ENCODE data around the gene RNF43. TPM values are rescaled to one million over a fixed set of nuclear protein-coding genes. Genes with fewer than 3 reads are reported as not detected.

The RNF43 gene
- total RNA-seq, 1 experiment from 2014 or later: 3.8 TPM

- no peaks in the 10 kb centered on the region for H3F3A ChIP-seq (ENCODE audit: low read length, unreplicated experiment)
- no peaks in the 10 kb centered on the region for H3K4me1 ChIP-seq (ENCODE audit: insufficient read depth, low read length)
- H3K27ac ChIP-seq (ENCODE audit: low read length): no peak overlapping the region
- TF ChIP-seq CTCF (conservative IDR thresholded peaks at IDR 0.05; ENCODE audit: low read depth, low read length) (no peak), EZH2 (IDR thresholded peaks at IDR 0.05; ENCODE audit: low read length, unreplicated experiment) (no peak), EZH2phosphoT487 (IDR thresholded peaks at IDR 0.05; ENCODE audit: borderline replicate concordance, low read length) (no peak)
- ChIA-PET CTCF (no interaction called here), POLR2A (ENCODE audit: unreplicated experiment) (no interaction called here)
- intact Hi-C loops (cut with micrococcal nuclease): no loop called here
- DNase-seq (no peak), ATAC-seq (no peak)
- no peaks in the 10 kb centered on the region for H3K27me3 ChIP-seq (ENCODE audit: low read length)
- H3K9ac ChIP-seq (ENCODE audit: low read length): no peak overlapping the region
- no peak overlapping the region for H3K4me3 ChIP-seq (ENCODE audit: low read length)
- H3K36me3 ChIP-seq (ENCODE audit: low read depth, low read length): no peaks in the 10 kb centered on the region
- no peaks in the 10 kb centered on the region for H3K9me2 ChIP-seq (replicated peaks; ENCODE audit: low read length)
- BruUV-seq (replicated peaks): no TSS peak
- no peaks in the 10 kb centered on the region for H3K79me2 ChIP-seq (ENCODE audit: low read length)
- H4K20me1 ChIP-seq (ENCODE audit: low read length): no peaks in the 10 kb centered on the region
- no peak overlapping the region for H3K4me2 ChIP-seq (ENCODE audit: low read length)
- no peaks in the 10 kb centered on the region for H3K9me3 ChIP-seq (ENCODE audit: low read length)
- H2AFZ ChIP-seq (ENCODE audit: low read length): no peak overlapping the region
Observed at GRCh38 chr17:58369214-58370031, 47.9 kb downstream of the RNF43 start.

- Histone ChIP-seq H4K20me1 (ENCODE audit: low read length) (no peaks in the 10 kb centered on the region), H3K9me2 (replicated peaks; ENCODE audit: low read length) (no peaks in the 10 kb centered on the region), H3K27me3 (ENCODE audit: low read length) (no peaks in the 10 kb centered on the region), H3K9me3 (ENCODE audit: low read length) (no peaks in the 10 kb centered on the region), H3F3A (ENCODE audit: low read length, unreplicated experiment) (no peaks in the 10 kb centered on the region), H3K79me2 (ENCODE audit: low read length) (no peaks in the 10 kb centered on the region), H3K27ac (ENCODE audit: low read length) (no peak overlapping the region), H3K4me2 (ENCODE audit: low read length) (no peak overlapping the region), H3K36me3 (ENCODE audit: low read depth, low read length) (no peaks in the 10 kb centered on the region), H3K4me1 (ENCODE audit: insufficient read depth, low read length) (no peaks in the 10 kb centered on the region), H2AFZ (ENCODE audit: low read length) (no peak overlapping the region), H3K9ac (ENCODE audit: low read length) (no peak overlapping the region), H3K4me3 (ENCODE audit: low read length) (no peak overlapping the region)
- BruUV-seq (replicated peaks): no TSS peak
- ChIA-PET CTCF (no interaction called here), POLR2A (ENCODE audit: unreplicated experiment) (no interaction called here)
- ATAC-seq: no peak
- no peak for DNase-seq
- TF ChIP-seq EZH2phosphoT487 (IDR thresholded peaks at IDR 0.05; ENCODE audit: borderline replicate concordance, low read length) (no peak), EZH2 (IDR thresholded peaks at IDR 0.05; ENCODE audit: low read length, unreplicated experiment) (no peak), CTCF (conservative IDR thresholded peaks at IDR 0.05; ENCODE audit: low read depth, low read length) (no peak)
- intact Hi-C loops (cut with micrococcal nuclease): no loop called here
Observed at GRCh38 chr17:58368860-58369213, 48.5 kb downstream of the RNF43 start.

Other genes starting within 250 kb of the RNF43 start
- not detected in 2 replicates for gene EPX, start 224.8 kb downstream of the RNF43 start, total RNA-seq (2014; rRNA removed)
- 23.9 and 33.1 TPM in 2 replicates for gene MKS1, start 198.3 kb downstream of the RNF43 start, total RNA-seq (2014; rRNA removed)
- not detected in 2 replicates for gene LPO, start 178.9 kb downstream of the RNF43 start, total RNA-seq (2014; rRNA removed)
- not detected in 2 replicates for gene MPO, start 136.6 kb downstream of the RNF43 start, total RNA-seq (2014; rRNA removed)
- gene TSPOAP1, start 88.7 kb downstream of the RNF43 start, total RNA-seq (2014; rRNA removed): 4.3 and 8.3 TPM in 2 replicates
- gene SUPT4H1, start 65.3 kb downstream of the RNF43 start, total RNA-seq (2014; rRNA removed): 100.0 and 116 TPM in 2 replicates
- gene HSF5, start 70.9 kb upstream of the RNF43 start, total RNA-seq (2014; rRNA removed): not detected in 2 replicates
- gene MTMR4, start 97.1 kb upstream of the RNF43 start, total RNA-seq (2014; rRNA removed): 48.7 and 57.2 TPM in 2 replicates

Data from PC-3 (cell line).